GM19043 (cell line): ENCODE results near the gene SCD5.

ENCODE experiments used
- ATAC-seq: cut with Tn5 transposase; IDR thresholded peaks from one replicate; pipeline ENCODE4 v1.9.1; 2021; ENCODE audit warnings: low read depth; ENCODE audit not compliant: unreplicated experiment

SCD5 gene

DNA sequence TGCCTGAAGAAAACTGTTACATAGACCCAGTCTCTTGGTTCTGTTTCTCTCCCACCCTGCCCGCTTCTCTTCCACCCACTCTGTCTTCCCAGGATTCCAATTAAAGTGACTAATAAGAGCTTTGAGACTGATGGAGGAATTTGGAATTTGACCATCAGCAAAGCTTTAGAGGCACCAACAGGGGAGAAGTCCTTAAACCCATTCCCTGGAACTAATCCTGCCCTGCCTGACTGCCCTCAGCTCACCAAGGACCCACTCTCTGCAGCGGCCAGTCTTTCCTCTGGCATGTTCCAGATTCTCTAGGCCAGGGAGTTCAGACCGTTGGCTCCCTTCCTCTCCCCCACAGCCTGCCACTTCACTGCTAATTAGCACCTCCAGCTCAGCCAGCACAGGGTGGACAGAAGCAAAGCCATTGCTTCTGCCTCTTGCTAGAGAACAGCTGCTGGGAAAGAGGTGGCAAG, 23.9 kb downstream of the SCD5 start:
- no peak for ATAC-seq

DNA sequence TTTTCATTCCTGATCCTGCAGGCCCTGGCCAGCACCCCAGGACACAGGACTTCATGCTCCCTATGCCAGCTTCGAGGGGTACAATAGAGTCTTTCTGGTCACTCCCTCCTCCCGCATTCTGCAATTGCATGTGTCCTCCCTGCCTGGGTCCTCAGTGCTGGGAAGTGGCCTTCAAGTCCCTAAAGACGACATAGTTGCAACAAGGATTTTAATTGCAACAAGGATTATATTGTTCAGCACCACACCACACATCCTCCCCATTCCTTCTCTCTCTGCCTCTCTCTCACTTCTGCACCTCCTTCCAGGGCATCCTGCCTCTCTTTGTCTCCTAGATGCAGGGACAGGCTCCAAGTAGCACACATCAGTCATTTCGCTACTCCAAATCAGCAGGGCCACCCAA, 25.5 kb downstream of the SCD5 start:
- no peak for ATAC-seq

DNA sequence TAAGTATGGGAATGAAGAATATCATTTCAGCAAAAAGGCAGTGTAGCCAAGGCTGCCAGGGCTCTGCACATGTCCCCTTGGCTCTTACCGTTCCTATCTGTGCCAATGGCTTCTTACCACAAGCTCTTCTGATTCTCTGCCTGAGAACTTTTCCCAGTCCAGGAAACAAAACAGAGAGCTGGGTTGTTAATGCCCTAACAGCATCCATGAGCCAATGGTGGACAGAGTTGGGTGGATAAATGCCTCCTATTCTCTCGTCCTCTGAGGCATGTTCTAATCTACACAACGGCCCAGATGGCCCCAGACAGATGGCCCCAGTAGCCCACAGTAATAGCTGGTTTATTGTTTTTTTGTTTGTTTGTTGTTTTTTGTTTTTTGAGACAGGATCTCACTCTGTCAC, 28.0 kb downstream of the SCD5 start:
- no peak for ATAC-seq

DNA sequence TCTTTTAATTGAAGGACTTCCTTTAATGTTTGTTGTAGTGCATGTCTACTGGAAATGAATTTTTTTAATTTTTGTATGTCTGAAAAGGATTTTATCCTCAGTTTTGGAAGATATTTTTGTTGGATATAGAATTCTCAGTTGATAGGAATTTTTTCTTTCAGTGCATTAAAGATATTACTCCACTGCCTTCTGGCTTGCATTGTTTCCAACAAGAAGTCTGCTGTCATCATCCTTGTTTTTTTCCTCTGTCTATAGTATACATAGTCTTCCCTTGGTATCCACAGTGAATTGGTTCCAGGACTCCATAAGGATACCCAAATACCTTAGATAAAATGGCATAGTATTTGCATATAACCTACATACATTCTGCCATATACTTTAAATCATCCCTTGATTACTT, 33.5 kb downstream of the SCD5 start:
- ATAC-seq = no peak

DNA sequence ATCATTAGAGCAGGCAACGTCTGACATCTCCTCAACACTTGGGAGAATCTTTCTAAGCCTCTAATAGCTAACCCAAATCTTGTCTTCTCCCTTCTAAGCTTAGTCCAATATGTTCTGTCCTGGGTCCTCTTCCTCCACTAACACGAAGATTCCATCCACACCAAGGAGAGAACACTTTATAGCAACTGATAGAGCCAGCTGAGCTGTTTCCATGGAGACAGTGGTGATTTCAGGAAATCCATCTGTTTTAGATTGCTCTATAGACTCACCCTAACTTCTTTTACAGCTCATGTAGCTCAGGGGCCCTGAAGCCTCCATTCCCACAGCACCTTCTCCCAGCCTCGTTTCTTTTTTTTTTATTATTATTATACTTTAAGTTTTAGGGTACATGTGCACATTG, 37.4 kb downstream of the SCD5 start:
- no peak for ATAC-seq

DNA sequence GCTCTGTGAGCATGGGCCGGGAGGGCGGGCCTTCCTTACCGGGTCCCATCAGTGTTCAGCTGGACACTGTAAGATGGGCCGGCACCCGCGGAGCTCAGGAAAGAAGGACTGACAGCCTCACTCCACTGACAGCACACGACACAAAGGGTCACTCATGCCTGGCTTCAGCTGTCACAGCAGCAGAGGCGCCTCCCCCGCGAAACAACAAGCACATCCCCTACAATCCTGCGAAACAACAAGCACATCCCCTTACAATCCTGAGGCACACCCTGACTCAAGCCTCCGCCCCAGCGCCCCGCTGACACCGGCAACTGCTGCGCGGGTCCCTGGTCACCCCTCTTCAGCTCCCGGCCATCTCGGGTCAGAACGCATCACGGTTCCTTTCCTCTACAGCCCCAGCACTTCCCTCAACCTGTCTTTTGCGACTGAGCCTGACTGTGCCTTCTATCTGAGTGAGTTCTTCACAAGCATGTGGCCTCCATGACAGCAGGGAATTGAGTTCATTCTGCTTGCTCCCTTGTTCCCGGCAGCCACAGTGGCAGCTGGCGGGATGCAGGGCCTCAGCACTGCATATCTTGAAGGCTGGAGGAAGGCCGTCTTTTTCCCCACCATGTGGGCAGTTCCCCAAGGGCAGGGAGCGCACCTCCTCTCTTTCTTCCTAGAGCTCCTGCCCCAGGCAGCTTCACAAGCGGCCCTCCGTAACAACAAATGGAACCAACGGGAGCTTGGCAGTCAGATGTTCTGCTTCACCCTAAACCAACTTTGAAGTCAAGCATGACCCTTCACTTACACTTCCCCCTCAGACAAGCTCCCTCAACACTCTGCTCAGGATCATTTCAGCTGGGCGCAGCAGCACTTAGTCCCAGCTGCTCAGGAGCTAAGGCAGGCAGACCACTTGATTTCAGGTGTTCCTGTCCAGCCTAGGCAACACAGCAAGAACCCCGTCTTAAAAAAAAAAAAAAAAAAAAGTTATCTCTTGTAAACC, 39.6 kb downstream of the SCD5 start:
- ATAC-seq = no peak

DNA sequence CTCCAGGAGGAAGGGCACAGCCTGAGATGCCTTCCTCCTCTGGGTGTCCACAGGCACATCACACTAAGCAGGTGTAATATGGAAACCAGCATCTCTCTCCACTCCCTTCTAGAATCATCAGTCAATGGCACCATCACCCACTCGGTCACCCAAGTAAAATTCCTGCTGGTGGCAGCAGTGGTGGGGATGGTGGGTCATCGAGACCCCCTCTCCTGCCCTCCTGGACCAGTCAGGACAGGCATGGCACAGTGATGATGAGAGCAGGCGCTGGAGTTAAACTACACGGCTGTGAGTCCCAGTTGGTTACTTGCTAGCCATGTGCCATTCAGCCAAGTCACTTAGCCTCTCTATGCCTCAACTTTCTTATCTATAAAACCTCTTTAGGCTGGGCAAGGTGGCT, 42.5 kb downstream of the SCD5 start:
- ATAC-seq = no peak

DNA sequence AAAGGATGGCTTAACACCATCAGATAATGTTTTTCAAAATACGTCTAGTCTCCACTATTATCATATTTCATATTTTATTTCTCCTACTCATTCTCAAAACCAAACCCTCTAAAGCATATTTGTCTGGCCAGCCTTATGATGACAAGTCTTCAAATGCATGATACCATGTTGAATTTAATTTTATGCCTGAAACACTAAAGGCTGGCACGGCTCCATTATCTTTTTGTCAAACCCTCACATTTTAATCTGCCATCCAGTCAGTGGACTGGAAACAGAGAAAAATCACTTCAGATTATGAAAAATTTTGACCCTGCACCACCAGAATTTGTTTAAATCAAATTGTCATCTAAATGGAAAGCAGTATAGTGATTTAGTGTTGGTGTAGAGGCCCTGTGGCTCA, 42.9 kb downstream of the SCD5 start:
- ATAC-seq = no peak

DNA sequence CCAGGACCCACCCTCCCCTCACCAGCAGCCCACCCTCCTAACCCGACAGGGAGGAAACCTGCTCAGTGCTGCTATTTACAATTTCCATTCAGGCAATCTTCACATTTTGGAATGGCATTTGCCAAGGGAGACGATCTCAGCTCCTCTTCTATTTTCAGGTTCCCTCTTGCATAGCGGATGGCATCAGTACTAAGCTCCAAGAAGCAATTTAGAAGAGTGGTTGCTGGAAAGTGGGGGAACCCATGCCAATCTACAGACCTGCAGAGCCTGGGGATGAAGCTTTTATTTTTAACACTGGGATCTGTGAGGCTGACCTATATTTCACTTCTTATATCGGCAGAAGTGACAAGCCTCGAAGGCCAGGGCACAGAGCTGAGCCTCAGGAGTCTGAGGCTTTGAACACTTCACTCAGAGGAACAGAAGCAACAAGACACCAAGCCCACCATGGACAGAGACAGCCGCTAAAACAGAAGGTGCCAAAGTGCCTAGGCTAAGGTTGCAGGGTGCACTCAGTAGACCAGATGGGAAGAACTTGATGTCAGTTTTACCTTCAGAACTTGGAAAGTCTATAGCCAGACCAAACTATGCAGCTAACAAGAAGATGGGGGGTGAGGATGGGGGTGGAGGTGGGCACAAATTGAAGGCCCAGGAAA, 44.0 kb downstream of the SCD5 start:
- ATAC-seq = no peak

DNA sequence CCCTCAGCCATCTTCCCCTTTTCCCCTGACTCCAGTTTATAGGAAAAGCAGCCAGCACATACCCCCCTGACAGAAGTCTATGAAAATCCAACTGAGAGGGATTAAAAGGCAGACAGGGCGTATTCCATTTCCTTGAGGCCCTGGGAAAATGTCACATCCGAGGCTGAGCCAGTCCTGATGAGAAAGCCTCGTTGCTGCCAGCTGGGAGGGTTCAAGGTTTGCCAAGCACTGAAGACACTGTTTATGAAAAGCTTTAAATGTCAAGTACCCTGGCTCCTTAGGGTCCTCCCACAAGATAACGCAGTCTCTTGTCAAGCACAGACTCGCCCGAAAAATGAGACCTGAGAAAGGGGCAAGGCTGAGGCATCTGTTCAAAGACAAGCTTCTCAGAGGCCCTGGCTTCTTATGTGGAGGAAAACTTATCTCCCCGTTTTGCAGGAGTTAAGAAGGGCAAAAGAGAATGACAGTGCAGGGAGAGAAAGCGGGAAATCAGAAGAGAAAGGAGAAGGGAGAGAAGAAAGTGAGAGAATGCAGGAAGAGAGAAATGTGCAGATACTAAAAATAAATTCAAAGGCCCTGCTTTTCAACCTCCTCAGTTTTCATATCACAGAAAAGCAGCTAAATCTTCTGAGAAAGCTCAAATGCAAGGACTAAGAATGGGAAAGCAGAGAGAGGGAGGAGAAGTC, 44.7 kb downstream of the SCD5 start:
- no peak for ATAC-seq

DNA sequence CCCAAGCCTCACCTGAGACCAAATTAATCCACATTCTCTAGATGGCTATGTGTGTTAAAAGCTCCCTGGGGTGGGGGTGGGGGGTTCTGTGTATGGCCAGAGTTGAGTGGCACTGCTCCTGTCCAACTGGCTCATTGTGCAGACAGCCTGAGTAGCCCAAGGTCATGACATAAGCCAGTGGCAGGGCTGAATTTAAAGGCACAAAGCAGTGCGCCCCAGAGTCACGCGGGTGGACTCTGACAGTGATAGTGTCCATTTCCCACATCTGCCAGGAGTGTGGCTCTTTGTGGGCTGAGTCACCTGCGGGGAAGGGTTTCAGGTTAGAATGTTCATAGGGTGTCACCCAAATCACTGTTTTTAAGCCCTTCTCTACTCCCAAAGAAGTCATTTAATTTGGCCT, 45.4 kb downstream of the SCD5 start:
- ATAC-seq = no peak

DNA sequence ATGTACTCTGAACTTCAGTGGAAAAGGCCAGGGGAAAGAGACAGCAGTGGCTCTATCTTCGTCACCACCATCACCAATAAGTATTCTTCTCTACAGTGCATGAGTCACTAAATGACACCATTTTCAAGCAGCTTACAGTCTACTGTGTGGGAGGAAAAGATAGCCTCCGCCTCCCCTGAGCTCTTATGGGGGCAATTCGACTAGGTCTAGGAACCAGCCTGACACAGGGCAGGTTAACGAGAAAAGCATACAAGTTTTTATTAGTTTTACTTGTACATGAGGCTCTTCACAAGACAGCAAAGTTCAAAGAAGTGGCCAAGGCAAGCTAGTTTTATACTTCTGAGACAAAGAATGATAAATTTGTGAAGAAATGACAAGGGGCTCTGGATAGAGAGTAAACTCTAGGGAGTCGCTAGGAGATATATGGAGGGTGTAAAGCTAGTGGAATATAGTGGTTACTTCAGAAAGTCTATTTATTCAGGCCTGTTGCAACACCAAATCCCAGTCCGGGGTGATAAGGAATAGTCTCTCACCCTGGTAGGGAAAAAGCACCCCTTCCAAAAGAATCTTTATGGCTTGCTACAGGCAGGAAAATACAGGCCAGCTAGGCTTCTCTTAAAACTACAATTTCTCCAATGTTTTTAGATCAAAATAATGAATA, 49.7 kb downstream of the SCD5 start:
- ATAC-seq = no peak

DNA sequence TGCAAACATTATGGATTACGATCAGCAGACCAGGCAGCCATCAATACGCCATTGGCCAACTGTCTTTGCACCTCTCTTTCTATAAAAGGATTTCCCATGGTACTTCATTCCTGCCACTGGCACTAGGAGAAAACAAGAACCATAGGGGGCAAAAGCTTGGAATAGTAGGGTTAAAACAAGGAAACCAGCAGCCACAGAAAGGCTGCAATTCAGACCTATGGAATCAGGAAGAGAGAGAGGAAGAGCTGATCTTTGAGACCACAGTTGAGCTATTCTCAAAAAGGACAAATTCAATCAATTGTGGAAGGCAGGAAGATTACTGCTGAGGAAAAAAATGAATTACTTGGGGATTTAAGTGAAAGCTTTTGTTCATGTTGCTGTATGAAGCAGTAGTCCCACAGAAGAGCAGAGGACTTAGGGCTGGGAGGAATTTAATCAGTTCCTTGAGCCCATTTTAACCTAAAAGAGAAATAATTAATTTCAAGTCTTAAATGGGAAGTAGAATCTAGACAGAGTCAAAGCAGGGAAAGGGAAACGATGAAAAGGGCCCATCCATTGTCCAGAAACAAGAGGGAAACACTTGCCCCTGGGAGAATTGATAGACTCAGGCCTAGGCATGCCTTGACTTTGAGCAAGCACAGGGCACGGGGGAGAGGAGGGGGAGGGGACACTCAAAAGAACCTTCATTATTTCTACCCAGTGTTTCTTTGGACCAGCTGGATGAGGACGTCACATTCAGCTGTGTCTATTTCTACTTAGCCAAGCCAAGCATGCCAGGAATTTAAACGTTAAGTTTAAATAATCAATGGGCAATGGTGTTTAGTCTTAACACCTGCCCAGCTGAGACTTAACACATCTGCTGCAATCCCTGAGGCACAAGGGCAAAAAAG, 50.7 kb downstream of the SCD5 start:
- ATAC-seq = no peak

DNA sequence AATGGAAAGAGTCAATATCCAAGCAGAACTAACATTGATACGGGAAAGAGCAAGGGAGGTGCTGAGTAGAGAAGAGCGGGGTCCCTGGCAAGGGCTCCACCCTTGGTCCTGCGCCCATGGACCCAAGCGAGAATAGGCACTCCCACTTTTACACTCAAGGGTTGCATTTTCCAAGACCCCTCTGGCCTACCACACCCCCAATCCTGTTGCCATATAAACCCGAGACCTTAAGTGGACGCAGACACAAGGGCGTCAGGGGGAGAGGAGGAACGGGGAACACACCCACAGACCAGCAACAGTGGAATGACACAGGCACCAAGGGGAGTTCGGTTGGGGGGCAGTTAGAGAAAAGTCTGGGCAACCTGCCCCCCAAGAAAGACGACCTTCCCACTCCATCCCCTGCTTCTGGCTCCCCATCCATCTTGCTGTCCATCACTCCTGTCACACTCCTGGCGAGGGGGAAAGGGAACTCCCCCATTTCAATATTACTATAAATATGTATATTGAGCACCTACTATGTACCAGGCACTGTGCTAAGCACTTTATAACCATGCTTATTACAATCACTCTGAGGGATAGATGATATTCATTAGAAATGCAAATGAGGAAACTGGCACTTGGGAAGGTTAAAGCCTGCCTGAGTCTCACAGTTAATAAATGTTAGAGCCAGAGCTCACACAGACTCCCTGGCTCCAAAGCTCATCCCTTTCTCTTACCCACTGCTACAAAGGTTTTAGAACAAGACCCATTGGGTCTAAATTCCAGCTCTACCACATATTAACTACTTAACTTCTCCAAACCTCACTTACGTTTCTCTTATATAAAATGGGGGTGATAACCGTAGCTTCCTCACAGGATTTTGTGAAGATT, 51.7 kb downstream of the SCD5 start:
- ATAC-seq = no peak

DNA sequence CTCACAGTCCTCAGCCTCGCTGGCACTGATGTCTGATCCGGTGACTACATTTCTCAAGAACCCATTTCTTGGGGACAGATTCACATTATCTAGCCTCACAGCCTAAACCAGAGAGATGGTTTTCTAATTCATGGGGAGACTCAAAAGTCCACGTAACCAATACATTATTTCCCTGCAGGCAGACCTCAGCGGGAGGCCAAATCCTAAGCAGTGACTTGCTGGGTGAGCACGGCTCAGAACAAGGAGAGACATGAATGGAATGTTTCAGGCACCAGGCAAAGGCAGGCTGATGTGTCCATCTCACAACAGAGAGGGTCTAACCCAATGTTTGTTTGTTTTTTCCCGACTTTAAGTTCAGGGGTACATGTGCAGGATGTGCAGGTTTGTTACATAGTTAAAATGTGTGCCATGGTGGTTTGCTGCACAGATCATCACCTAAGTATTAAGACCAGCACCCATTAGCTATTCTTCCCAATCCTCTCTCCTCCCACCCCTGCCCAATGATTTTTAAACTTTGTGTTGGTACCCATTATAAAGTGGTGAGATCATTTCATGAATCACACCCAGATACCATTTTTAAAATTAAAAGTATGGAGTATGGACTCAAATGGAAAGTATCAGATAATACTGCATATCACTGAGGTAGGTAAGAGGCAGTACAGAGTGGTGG, 53.3 kb downstream of the SCD5 start:
- ATAC-seq = no peak

DNA sequence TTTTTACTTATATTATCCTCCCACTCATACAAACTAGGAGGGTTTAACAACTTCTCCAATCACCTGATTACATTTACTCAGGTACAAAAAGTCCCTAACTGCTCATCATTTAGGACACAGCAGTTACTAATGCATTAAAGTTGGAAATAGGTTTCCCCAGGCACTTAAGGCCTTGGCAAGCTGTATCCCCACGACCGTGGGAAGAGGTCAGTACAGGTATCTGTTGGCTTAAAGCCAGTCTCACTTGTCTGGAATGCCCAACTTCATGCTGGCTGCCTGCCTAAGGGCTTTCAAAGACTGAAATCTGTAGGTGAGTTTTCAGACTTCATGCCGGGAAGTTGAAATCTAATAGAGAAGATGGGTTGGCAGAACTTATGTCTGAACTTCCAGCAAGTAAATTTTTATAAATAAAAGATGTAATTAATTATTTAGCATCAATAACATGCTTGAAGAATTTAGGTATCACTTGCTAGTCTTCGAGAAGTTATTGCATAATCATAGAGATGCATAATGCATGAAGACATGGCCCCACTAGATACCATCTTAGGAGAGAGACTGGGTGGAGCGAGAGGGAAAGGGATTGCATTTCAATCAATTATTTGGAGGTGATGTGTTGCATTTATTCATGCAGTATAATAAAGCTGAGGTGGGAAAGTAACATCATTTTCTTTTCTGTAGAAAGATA, 54.2 kb downstream of the SCD5 start:
- ATAC-seq = no peak

DNA sequence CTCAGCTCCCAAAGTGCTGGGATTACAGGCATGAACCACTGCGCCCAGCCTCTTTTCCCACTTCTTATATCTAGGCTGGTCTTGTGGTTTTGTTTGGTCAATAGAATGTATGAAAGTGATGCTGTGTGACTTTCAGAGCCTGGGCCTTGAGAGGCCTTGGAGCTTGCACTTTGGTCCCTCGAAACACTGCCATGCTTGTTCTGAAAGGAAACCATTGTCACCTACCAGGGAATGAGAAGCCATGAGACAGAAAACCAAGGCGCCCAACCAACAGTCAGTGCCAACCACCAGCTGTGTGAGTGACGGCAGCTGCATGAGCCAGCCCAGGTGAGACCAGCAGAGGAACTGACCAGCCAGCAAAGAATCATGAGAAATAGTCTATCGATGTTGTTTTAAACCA, 57.4 kb downstream of the SCD5 start:
- ATAC-seq = no peak
